Activated T-helper 9 cell treated with anti-CD3 and anti-CD28 coated beads, Interleukin-2, amount 50 U/mL, for 16 hours (primary cell): ENCODE results near the gene SPRY2.
"Not testable (repeated sequence)": the region's sequence is repeated elsewhere in the genome, so short reads cannot be mapped to it uniquely, and the experiment has no call there.

Experiments used
- DNase-seq: peaks from one replicate; pipeline ENCODE4 v3.0.0-alpha.2; 2020; ENCODE audit warnings: low read depth

SPRY2 gene

GRCh38 chr13:80341101-80341755 lies at the start of gene SPRY2:
TSS of gene SPRY2 (minus strand) at chr13:80341126. CDS start at chr13:80337705, 3,421 bp downstream.
- no peak for DNase-seq

GRCh38 chr13:80390338-80390737 lies 49.4 kb upstream of the SPRY2 start:
- DNase-seq = no peak

- DNase-seq = no peak
These were observed 48.4 kb upstream of the SPRY2 start for GRCh38 chr13:80389073-80390038.

GRCh38 chr13:80388506-80388905 lies 47.6 kb upstream of the SPRY2 start:
- no peak for DNase-seq

GRCh38 chr13:80386592-80386991 lies 45.7 kb upstream of the SPRY2 start:
- DNase-seq = no peak

- DNase-seq = no peak
These were observed 45.1 kb upstream of the SPRY2 start for GRCh38 chr13:80386002-80386401.

- no peak for DNase-seq
These were observed 41.6 kb upstream of the SPRY2 start for GRCh38 chr13:80382576-80382975.

GRCh38 chr13:80379245-80379644 lies 38.3 kb upstream of the SPRY2 start:
- no peak for DNase-seq

- DNase-seq = no peak
These were observed 35.6 kb upstream of the SPRY2 start for GRCh38 chr13:80376554-80376953.

- no peak for DNase-seq
These were observed 34.0 kb upstream of the SPRY2 start for GRCh38 chr13:80374901-80375300.

GRCh38 chr13:80374444-80374843 lies 33.5 kb upstream of the SPRY2 start:
- DNase-seq = no peak

- DNase-seq = no peak
These were observed 31.0 kb upstream of the SPRY2 start for GRCh38 chr13:80371840-80372509.

- DNase-seq = no peak
These were observed 26.5 kb upstream of the SPRY2 start for GRCh38 chr13:80367473-80367872.

- DNase-seq = no peak
These were observed 23.1 kb upstream of the SPRY2 start for GRCh38 chr13:80363890-80364503.

- no peak for DNase-seq
These were observed 21.6 kb upstream of the SPRY2 start for GRCh38 chr13:80362481-80362880.

- no peak for DNase-seq
These were observed 21.0 kb upstream of the SPRY2 start for GRCh38 chr13:80361883-80362327.

GRCh38 chr13:80361298-80361697 lies 20.4 kb upstream of the SPRY2 start:
- DNase-seq = no peak

GRCh38 chr13:80360453-80360800 lies 19.5 kb upstream of the SPRY2 start:
- DNase-seq = no peak

- DNase-seq = no peak
These were observed 19.0 kb upstream of the SPRY2 start for GRCh38 chr13:80359778-80360452.

- DNase-seq = no peak
These were observed 18.5 kb upstream of the SPRY2 start for GRCh38 chr13:80359414-80359777.

- DNase-seq = not testable (repeated sequence)
These were observed 14.7 kb upstream of the SPRY2 start for GRCh38 chr13:80355496-80356094.
